HG02938 (cell line): ENCODE measurements around the gene GGT6.

Experiments
- ATAC-seq: cut with Tn5 transposase; IDR thresholded peaks from one replicate; pipeline ENCODE4 v1.9.1; 2021; ENCODE audit warnings: mild to moderate bottlenecking, moderate library complexity; ENCODE audit not compliant: unreplicated experiment

The GGT6 gene

DNA sequence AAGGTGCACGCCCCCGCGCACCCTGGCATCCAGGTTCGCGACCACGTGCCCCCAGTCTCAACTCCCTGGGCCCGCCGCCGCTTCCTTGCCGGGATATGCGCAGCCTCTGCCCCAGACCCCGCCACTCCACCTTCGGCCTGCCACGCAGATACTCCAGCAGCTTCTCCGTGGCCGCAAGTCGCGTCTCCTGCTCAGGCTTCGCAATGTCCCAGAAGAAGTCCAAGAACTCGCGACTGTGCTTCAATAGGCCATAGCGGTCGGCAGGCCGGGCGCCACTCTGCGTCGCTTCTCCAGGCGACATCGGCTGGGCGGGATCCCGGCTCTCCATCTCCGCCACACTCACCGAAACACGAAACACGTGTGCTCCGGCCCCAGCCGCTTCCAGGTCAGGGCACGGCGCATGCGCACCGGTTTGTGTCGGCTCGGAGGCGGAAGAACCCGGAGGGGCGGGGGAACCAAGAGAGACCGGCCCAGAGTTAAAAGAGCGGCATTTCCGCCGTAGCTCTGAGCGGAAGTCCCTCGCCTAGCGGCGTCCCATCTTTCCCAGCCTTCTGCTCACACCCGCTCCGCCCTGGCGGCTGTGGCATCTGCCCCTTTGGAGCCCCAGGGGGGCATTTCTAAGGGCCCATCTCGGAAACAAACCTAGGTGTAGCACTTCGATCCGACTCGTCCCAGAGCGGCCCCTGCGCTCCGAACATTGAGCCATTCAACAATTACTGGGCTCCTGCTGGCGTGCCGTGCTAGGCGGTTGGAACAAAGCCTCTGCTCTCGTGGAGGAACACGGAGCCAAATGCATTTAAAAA is 5.2 kb downstream of the GGT6 start, which contains the start of gene MYBBP1A:
TSS of gene MYBBP1A (minus strand) at position 388 of the 803 bp plus-strand sequence. CDS start at position 328, 60 bp downstream.
- ATAC-seq, result peak; percentile 81

DNA sequence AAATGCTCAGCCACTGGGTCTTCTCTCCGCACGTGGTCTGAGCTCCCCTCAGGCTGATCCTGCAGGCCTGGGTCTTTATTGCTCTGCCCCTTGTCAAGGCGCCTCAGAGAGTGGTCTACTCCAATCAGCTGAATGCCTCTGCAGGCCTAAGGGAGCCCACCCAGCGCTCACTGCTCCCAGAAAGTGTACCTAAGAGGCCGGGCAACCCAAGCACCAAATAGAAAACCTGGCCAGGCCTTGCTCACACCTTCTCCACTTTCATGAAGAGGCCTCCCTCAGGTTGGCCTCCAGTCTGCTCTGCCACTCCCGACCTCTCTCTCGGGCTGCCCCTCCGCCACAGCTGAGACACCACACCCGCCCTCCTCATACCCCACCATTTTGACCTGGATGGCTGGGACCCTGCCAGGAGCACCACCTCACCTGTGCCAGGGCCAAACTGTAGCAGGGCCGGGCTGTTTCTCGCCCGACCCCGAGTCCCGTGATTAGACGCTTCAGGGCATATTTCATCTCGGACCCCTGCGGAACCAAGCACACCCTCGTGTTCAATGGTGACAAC is 5.9 kb downstream of the GGT6 start:
- ATAC-seq, result no peak

DNA sequence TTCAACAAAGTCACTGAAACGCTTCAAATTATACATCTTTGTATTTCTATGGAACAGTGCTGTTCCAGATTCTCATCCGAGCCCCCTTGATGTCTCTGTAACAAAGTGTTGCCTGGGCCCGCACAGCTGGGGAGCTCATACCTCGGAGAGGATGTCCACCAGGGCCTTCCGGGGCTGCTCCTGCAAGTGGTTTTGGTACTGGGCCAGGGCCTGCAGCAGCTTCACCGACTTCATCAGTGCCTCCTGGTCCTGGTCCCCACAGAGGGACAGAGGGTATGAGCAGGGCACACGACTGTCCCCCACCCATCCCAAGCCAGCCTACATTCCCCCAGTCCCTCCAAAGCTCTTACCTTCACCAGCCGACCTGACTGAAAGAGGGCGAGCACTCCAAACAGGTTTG is 6.7 kb downstream of the GGT6 start:
- ATAC-seq, result no peak

DNA sequence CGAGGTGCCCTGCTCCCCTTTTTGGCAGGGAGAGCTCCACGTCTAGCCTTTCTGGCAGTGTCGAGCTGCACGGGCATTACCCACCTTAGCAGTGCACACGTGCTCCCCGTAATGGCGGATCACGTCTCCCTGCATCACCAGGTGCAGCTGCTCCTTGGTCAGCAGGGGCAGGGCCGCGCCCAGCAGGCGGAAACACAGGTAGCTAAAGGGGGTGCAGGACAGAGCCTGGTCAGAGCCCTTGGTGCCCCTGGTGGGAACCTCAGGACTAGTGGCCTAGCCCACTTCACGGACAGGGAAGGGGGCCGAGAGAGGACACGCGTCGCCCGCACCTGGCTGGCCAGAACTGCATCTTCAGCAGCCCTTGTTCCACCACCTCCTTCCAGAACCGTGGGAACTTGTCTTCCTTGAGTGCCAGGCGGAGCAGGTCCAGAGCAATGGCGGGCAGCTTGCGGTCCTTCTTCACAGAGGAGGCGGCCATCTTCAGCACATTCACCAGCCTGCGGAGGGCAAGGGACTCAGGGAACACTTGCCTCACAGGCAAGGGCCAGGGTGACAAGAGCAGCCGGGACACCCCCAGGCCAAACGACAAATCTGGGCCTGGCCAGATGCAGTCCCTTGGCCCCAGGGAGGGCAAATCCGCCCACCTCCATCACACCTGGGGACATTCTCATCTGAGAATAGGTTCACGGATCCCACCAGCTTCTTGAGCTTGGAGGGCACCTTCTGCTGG is 8.4 kb downstream of the GGT6 start:
- ATAC-seq, result no peak

DNA sequence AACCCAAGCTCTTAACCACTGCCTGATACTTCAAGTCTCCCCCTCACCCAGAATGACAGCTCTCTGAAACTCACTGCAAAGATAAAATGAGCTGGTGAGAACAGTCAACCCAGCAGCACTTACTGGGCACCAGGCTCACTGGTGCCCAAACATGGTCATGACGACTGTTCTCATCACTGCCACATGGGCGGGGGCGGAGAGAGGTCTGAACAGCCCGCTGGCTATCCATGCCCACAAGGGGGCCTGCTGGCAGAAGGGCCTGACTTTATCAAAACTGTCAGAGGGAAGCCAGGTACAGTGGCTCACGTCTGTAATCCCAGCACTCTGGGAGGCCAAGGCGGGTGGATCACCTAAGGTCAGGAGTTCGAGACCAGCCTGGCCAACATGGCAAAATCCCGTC is 9.2 kb downstream of the GGT6 start:
- no peak for ATAC-seq

DNA sequence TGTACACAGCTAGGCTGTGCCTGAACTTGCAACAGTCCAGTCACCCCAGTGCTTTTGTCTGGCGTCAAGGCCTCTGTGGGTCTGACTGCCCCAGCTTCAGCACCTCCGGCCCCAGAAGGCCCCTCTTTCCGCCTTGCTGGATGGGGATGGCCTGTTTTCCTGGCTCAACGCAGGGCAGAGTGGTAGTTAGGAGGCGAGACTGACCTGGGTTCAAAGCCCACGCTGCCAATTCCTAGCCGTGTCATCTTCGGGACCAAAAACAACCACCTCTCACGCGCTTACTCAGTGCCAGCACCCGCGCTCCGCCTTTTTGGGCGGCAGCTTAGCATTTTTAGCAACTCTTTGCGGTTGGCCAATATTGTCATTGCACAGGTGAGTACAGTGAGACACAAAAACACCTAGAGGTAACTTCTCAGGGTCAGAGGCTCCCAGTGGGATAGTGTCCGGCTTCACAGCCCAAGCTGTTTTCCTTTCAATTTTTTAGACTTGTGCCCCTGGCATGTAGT is 9.8 kb downstream of the GGT6 start:
- ATAC-seq, result no peak

DNA sequence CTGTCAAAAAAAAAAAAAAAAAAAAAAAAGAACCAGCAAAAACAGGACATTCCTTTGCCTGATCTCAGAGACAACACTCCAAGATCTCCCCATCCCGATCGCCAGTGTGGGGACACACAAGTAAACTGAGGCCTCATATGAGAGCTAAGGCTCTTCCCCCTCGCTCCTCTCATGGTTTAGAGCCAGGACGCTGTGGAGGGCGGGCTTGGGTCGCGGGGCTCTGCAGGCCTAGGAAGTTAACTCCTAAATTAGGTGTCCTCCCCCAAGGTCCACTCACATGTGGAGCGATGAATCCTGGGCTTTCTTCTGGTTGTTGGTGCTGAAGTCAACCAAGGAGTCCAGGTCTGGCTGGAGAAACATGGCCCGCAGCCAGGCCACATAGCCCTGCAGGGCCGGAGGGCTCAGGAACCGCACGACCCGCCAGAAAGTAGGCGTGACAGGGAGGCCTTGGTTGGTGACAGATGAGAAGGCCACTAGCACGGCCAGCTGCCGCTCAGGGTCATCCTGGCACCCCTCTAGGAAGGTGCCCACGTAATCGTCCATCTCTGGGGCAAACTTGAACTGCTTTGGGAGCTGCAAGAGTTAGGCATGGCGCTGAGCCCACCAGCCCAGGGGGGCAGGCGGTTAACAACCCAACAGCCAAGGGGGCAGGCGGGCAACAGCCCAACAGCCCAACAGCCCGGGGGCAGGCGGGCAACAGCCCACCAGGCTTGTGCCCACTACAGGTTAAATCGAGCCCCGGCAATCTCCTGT is 10.4 kb downstream of the GGT6 start:
- no peak for ATAC-seq

DNA sequence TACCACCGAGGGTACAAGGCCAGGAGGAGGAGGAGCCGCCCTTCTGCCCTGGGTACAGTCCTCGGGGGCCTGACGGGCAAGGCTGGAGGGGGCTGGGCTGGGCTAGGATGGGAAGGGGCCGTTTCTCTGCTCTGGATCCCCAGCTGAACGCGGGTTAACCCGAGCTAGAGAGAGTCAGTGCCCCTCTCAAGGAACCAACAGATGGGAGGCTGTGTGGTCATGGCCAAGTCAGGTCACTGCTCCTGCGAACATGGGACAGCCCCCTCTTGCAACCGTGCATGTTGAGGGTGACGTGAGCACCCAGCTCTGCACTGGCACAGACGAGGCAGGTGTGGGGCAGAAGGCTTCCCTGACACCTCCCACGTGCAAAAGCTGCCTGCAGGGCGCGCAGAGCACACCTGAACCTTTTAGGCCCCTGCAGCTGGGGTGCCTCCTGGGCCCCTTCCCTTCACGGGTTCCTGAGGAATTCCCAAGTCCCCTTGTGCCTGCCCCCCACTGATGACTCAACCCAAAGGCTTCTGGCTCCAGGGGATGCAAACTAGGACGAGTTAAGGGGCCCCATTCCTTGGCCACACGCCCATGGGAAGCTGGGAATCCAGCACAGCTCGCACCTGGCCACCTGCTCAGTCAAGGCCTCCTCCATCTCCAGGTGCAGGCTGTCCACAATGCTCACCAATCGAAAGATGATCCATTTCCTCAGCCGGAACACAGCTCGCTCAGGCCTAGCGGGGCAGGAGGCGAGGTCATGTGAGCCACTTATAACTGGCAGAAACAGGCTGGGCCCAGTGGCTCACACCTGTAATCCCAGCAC is 11.5 kb downstream of the GGT6 start:
- no peak for ATAC-seq

DNA sequence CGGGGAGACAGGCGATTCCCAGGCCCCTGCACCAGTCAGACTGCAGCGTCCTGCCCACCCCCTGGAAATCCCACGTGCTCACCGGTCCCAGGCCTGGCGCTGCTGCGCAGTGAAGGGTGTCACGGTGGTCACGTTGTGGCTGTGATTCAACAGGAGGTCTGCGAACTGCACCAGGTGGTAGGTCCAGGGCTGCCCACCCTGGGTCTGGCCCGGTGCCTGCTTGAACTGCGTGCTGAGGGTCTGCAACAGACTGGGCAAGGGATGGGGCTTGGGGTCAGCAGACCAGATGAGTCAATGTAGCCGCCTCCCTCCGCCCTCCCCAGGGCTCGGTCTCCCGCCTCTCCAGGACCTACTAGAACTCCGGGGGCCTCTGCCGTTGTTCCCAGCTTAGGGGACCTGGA is 12.3 kb downstream of the GGT6 start:
- ATAC-seq, result no peak

DNA sequence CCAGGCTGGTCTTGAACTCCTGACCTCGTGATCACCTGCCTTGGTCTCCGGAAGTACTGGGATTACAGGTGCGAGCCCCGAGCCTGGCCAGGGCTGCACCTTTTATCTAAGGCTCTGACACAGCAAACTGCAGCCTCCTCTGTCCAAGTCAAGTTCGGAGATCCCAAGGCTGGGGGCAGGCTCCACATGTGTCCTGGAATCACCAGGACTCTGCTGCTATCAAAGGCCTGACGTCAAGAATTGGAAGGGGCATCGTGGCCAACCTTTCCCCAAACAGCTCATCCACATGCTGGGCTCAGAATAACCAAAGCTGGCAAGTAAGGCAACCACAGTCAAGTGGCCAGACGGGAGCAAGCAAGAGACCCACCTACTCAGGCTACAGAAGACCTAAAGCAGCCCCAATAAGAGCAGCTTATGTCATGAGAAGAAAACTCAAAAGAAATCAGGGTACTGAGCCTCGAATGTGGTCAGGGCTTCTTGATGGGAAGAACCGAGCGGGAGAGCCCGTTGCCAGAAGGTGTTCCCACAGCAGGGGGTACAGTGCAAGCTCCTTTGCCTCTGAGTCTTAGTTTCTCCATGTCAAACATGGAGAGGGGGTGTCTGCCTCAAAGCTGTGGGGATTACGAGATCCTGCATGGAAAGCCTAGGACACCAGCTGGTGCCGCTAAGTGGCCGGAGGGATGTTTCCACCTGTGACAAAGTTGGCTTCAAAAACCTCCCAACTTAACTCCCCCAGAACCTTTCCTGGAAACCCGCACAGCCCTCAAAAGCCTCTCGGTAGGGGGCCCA is 13.1 kb downstream of the GGT6 start:
- no peak for ATAC-seq

DNA sequence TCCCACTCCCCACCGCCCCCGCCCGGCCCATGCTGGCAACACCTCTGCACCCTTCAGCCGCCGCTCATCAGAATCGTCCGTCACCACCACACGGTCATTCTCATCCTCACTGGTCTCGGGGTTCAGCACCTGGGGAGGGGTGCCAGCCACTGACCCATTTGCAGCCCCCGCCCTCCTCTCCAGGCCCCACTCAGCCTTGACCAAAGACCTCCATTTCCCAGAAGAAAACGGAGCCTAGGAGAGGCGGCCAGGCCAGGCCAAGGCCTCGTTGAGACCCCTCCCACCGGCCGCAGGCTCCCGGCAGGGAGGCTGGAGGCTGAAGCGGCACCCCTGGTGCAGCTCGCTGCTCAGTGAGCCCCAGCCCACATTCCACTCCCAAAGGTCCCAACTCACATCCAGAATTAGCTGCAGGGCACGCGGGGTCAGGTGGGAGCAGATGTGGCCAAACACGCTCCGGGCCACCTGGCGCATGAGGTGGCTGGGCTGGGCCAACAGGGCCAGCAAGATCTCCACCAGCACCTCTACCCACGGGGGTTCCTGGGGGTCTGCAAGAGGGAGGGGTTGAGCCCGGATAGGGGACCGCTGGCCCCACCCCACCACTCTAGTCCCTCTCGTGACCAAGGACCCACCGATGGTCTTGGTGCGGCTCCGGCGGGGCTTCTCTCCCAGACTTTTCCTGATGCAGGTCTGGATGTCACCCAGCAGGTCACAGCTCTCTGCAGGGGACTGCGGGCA is 15.0 kb downstream of the GGT6 start:
- no peak for ATAC-seq

DNA sequence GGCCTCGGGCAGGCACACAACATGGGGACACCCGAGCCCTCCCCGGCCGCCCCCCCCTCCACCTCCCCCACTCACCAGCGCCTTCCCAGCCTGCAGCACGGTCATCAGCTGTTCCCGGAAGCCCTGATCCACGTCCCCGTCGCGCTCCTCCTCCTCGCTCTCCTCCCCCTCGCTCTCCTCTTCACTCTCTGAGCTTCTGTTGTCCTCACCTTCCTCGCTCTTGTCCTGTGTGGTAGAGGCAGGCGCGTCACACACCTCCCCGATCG is 15.5 kb downstream of the GGT6 start:
- ATAC-seq, result no peak

DNA sequence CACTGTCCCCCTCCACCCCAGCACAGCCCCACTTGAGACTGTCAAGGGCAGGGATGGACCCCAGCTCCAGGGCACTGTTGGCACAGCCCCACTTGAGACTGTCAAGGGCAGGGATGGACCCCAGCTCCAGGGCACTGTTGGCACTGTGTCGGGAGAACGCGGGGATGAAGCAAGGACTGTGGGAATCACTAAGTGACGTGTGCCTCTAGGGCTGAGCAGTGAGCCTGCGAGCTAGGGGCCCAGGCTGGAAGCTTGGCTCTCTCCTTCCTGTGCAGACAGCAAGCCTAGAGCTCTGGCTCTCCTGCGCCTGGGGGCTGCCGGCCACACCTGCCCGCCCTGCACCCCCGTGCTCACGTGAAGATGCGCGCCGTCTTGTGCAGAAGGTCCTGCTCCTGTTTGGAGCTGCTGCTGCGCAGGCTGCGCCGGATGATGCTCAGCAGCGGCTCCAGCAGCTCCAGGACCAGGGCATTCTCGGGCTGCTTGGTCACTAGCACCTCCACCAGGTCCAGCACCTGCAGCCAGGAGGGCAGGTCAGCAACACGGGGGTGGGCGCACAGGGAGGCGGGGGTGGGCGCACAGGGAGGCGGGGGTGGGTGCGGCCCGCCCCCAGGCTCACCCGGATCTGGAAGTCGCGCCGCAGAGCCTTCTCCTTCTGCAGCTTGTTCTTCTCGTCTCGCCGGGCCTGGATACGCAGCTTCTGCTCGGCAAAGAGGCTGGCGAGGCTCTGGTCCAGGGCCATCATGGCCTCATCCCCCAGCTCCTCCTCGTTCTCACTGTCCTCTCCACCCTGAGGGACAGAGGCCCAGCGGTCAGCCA is 16.0 kb downstream of the GGT6 start:
- no peak for ATAC-seq

DNA sequence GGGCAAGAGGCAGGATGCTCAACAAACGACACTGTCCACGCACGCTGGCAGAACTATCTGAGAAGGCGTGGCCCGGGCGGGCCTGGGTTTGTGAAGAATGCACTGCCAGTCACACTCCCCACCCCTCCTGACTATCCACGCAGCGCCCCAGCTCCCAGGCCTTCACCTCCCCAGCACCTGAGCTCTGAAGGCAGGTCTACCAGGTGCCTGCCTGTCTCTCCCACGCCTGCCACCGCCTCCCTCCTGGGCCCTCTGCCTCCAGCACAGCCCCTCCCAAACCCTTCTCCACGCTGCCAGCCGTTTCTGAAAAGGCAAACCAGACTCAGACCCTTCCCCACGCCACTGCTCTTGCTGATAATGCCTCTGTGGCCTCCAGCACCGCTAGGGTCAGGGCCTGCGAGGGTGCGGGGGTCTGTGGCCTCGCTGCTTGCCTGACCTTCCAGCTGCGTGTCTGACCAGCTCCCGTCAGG is 16.8 kb downstream of the GGT6 start:
- ATAC-seq, result no peak

DNA sequence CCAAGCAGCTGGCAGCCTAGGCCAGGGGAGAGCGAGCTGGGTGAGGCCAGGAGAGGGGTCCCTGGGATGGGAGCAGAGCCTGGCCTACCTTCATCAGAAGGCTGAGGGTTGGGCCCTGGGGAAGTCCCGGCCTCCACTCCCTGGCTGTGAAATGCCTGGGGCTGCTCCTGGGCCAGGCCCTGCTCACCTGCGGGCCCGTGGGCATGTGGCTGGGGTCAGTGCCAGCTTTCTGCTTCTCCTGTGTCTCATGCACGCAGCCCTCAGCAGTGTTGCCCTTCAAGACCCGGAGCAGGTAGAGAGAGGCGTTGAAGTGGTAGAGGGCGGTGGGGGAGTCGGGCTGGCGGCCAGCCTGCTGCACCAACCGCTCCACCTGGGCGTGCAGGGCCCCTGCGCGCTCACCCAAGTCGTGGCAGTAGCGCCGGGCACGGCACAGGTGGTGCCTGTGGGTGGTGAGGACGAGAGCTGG is 17.6 kb downstream of the GGT6 start:
- no peak for ATAC-seq

DNA sequence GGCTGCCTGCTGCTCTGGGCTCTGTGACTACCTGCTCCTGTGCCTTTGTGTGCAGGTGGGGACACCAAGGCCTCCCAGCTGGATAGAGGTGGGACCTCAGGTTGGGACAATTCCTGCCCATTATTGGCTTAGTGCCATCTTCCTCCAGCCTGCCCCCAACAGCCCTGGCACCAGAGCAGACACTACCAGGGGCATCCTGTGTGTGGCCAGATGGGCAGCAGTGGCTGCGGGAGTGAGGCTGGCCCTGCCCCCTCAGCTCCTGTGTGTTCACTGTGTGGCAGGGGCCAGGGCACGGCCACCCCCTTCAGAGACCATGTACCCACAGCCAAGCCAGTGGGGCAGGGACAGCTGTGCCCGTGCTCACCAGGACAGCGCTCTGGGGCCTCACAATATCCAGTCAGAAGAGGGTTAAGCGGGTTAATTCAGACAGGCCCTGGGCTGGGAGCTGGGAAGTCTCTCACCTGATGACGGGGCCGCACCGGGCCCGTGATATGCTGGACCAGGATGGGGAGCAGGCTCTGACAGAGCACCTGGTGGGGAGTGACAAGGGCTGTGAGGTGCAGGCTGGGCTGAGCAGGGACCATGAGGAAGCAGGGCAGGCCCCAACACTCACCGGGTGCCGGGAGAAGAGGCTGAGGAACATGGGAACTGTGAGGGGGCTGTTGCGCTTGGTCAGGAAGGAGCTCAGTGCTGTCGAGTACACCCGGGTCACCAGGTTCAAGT is 18.2 kb downstream of the GGT6 start:
- ATAC-seq, result no peak

DNA sequence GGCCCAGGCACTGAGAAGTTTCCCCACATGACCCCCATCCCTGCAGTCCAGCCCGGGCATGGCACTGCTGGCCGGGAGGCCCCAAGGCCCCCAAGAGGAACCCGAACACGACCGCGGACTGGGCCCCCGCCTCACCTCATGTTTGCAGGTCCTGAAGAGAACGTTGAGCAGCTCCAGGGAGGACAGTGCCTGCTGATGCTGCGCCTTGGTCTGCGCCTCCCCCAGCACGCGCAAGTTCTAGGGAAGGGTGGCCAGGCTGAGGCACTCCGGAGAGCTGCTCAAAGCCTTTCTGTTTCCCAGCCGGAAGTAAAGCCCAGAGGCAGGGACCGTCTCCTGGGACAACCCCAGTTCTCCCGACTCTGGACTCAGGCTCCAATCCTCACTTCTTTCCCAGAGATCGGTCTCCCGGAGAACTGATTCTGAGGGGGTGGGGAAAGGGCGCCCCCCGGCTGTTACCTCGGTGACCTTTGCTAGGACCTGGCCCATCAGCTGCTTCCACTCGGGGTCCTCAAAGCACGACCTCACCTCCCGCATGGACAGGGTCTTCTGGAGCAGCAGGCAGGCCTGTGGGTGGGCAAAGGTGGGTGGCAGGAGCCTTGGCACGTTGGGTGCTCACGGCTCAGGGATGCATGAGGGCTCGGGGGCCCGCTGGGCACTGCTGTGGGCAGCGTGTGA is 18.9 kb downstream of the GGT6 start:
- ATAC-seq, result no peak
